Astrocyte of the spinal cord (primary cell): ENCODE results near the gene GRIN2A.

ENCODE experiments used
- DNase-seq: peaks from one replicate; pipeline ENCODE4 v3.0.0; 2011; ENCODE audit warnings: low read depth, low spot score
- H3K4me3 ChIP-seq: 2 replicates; pipeline ENCODE4 v1.5.1; 2011; ENCODE audit warnings: low read depth, mild to moderate bottlenecking, low read length, moderate library complexity
- CTCF ChIP-seq: IDR thresholded peaks from 2 replicates; pipeline ENCODE4 v1.5.1; 2012; ENCODE audit warnings: low read depth, mild to moderate bottlenecking, low read length, inconsistent platforms
- in situ Hi-C: cut with HindIII; loops from 2 replicates; pipeline ENCODE4 v1.10.0; 2017; ENCODE audit warnings: low sequenced_read_pairs

Gene GRIN2A

GRCh38 chr16:9957433-9957832, 224.8 kb downstream of the GRIN2A start:
- DNase-seq = no peak
- no peak for TF ChIP-seq CTCF
- in situ Hi-C loops = no loop called here
- H3K4me3 ChIP-seq = no peak overlapping the region

- no peak overlapping the region for H3K4me3 ChIP-seq
- no peak for TF ChIP-seq CTCF
- in situ Hi-C loops = no loop called here
- no peak for DNase-seq
Observed at GRCh38 chr16:9957002-9957401, 225.2 kb downstream of the GRIN2A start.

- no peak for TF ChIP-seq CTCF
- in situ Hi-C loops = no loop called here
- no peak overlapping the region for H3K4me3 ChIP-seq
- no peak for DNase-seq
Observed at GRCh38 chr16:9955677-9956076, 226.6 kb downstream of the GRIN2A start.

- no peak overlapping the region for H3K4me3 ChIP-seq
- DNase-seq = no peak
- no peak for TF ChIP-seq CTCF
- in situ Hi-C loops = no loop called here
Observed at GRCh38 chr16:9953908-9954570, 228.2 kb downstream of the GRIN2A start.

- in situ Hi-C loops = no loop called here
- DNase-seq = no peak
- TF ChIP-seq CTCF = no peak
- no peak overlapping the region for H3K4me3 ChIP-seq
Observed at GRCh38 chr16:9950658-9951057, 231.6 kb downstream of the GRIN2A start.

GRCh38 chr16:9949396-9949795, 232.8 kb downstream of the GRIN2A start:
- no peak for DNase-seq
- TF ChIP-seq CTCF = no peak
- in situ Hi-C loops = no loop called here
- no peak overlapping the region for H3K4me3 ChIP-seq
